LNCaP clone FGC (cell line): ENCODE measurements around the gene MAML2.

Source experiments
- DNase-seq: peaks from one replicate; pipeline ENCODE4 v3.0.0-alpha.2; 2011; ENCODE audit warnings: low read depth
- H3K4me3 ChIP-seq: 2 replicates; pipeline ENCODE4 v1.5.1; 2011; ENCODE audit warnings: mild to moderate bottlenecking, low read depth, low read length, control low read depth
- CTCF ChIP-seq: IDR thresholded peaks from 2 replicates; pipeline ENCODE4 v1.5.1; 2012; ENCODE audit warnings: mild to moderate bottlenecking; ENCODE audit not compliant: control insufficient read depth, insufficient read depth; ENCODE audit errors: extremely low read depth

The MAML2 gene

GRCh38 chr11:95931916-95932315, 411.1 kb downstream of the MAML2 start:
- H3K4me3 ChIP-seq = no peak overlapping the region
- DNase-seq = no peak
- no peak for TF ChIP-seq CTCF

GRCh38 chr11:95930948-95931347, 412.0 kb downstream of the MAML2 start:
- TF ChIP-seq CTCF = no peak
- H3K4me3 ChIP-seq = no peak overlapping the region
- DNase-seq = no peak

- no peak for DNase-seq
- H3K4me3 ChIP-seq = no peak overlapping the region
- TF ChIP-seq CTCF = no peak
Observed at GRCh38 chr11:95926726-95927125, 416.3 kb downstream of the MAML2 start.
